Breast epithelium (tissue), 3 donors: Measurements from ENCODE around the gene DUSP16.

Source experiments
- CTCF ChIP-seq, 3 donors: fragments of 450-650 bp; IDR thresholded peaks; one replicate each; pipeline ENCODE4 v1.5.1; 2016 to 2017; ENCODE audit warnings: antibody characterized with exemption in 3 of 3, mild to moderate bottlenecking in 3 of 3, moderate library complexity in 3 of 3
- POLR2A ChIP-seq: fragments of 450-650 bp; IDR thresholded peaks from one replicate; pipeline ENCODE4 v1.6.1; 2016; ENCODE audit warnings: antibody characterized with exemption, mild to moderate bottlenecking, moderate library complexity

DNA sequence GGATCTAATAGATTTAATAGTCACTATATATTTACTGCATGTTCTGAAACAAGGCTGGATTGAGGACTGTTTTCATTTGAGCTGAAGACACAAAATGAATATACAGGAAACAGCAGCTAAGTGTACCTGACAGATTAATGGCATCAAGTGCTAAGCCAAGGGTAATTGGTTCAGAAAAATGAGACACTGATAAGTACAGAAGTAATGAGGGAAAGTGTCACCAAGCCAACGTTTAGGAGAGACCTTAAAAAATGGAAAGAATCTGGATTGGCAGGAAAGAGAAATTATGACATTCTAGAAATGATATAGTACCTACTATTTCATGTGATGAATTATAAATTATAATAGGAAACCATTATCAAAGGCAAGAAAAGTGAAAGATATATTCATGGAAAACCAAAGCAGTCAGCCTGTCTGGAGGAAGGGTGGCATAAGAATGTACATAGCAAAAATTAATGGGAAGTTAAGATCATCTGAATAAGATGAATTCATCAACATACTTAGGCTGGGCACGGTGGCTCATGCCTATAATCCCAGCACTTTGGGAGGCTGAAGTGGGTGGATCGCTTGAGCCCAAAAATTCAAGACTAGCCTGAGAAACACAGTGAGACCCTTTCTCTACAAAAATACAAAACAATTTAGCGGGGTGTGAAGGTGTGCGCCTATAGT lies 21.0 kb upstream of the DUSP16 start:
- TF ChIP-seq CTCF (IDR thresholded peaks at IDR 0.05): no peak
- no peak for TF ChIP-seq POLR2A
